DND-41 (cell line): ENCODE results near the gene RNF41.

Experiments used
- ATAC-seq: fragments of 200-7000 bp; cut with Tn5 transposase; 3 replicates; pipeline ENCODE4 v1.9.1; 2021; ENCODE audit warnings: low read depth; ENCODE audit not compliant: insufficient read depth
- DNase-seq: peaks from one replicate; pipeline ENCODE4 v3.0.0-alpha.2; 2020
- H2AFZ ChIP-seq: 2 replicates; pipeline ENCODE4 v1.6.0; 2012; ENCODE audit warnings: low read depth, low read length
- H3K27ac ChIP-seq: 2 replicates; pipeline ENCODE4 v1.5.1; 2012; ENCODE audit warnings: low read length, inconsistent platforms
- H3K27me3 ChIP-seq: fragments of 200-600 bp; sonication (generic); 2 replicates; pipeline ENCODE4 v1.6.0; 2012; ENCODE audit warnings: low read length, mild to moderate bottlenecking, inconsistent platforms; ENCODE audit not compliant: insufficient read depth, poor library complexity
- H3K36me3 ChIP-seq: 2 replicates; pipeline ENCODE4 v1.5.1; 2012; ENCODE audit warnings: low read length, inconsistent platforms; ENCODE audit not compliant: insufficient read depth
- H3K4me1 ChIP-seq: 2 replicates; pipeline ENCODE4 v1.5.1; 2012; ENCODE audit warnings: mild to moderate bottlenecking, low read length; ENCODE audit not compliant: insufficient read depth
- H3K4me2 ChIP-seq: 2 replicates; pipeline ENCODE4 v1.6.0; 2012; ENCODE audit warnings: mild to moderate bottlenecking, moderate library complexity, low read length, inconsistent platforms; ENCODE audit not compliant: insufficient read depth
- H3K4me3 ChIP-seq, 2 experiments: fragments of 200-600 bp in 1 of 2; shearing (Covaris generic) in 1 of 2; 2 replicates each; pipeline ENCODE4 v1.5.1; 2012 to 2016; ENCODE audit warnings: inconsistent platforms in 2 of 2, low read length in 2 of 2, mild to moderate bottlenecking in 2 of 2, low read depth in 1 of 2, moderate library complexity in 1 of 2
- H3K79me2 ChIP-seq: 2 replicates; pipeline ENCODE4 v1.6.0; 2012; ENCODE audit warnings: low read length, inconsistent platforms; ENCODE audit not compliant: insufficient read depth
- H3K9ac ChIP-seq: 2 replicates; pipeline ENCODE4 v1.6.0; 2012; ENCODE audit warnings: low read depth, mild to moderate bottlenecking, inconsistent platforms, low read length, moderate library complexity
- H3K9me3 ChIP-seq: 2 replicates; pipeline ENCODE4 v1.5.1; 2012; ENCODE audit warnings: low read length, moderate library complexity, mild to moderate bottlenecking, inconsistent platforms; ENCODE audit not compliant: insufficient read depth, severe bottlenecking
- H4K20me1 ChIP-seq: 2 replicates; pipeline ENCODE4 v1.6.0; 2012; ENCODE audit warnings: low read length; ENCODE audit not compliant: insufficient read depth
- EZH2 ChIP-seq: IDR thresholded peaks from 3 replicates; pipeline ENCODE4 v1.6.1; 2012; ENCODE audit warnings: borderline replicate concordance, low read depth, mild to moderate bottlenecking, moderate library complexity, low read length, inconsistent platforms; ENCODE audit not compliant: severe bottlenecking
- TF ChIP-seq, protein P1 (sequence below): IDR thresholded peaks from 2 replicates; pipeline ENCODE4 v1.5.1; 2012; ENCODE audit warnings: borderline replicate concordance, low read length, moderate library complexity, mild to moderate bottlenecking; ENCODE audit not compliant: poor library complexity, severe bottlenecking; ENCODE audit errors: extremely low read depth

RNF41 gene

DNA sequence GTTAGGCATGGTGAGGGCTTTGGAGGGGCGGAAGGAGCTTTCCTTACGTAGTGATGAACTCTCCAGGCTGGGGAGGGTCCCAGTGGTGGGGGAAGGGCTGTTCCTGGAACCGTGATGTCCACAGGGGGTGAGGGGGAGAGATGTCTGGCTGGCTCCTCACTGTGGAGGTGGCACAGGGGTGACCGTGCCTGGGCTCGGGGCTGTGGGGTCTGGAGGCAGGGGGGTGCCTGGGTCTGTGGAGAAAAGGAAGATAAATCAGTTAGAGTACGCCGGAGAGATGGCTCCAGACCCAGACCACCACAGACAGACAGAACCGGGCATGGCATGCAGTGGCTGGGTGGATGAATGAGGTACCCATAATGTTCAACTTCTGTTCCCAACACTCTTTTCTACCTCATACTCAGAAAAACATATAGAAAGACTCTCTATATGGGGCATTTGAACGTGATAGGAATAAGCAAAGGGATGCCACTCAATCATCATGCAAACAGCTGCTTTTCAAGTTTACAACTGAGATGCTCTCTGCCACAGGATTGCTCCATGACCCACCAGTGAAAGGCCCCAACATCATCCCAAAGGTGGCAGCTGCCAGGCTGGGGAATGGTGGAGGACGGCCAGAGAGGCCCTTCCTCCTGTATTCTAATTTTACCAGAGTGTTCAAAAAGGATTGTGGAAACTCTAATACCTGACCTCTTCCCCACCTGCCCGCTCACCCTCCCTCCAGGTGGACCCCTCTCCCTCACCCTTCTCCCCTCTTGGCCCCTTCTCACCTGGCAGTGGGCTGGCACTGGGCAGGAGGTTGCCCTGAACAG, 58.0 kb downstream of the RNF41 start:
- H2AFZ ChIP-seq, result no peak overlapping the region
- peaks cover 13% of the 10 kb centered on the region for H4K20me1 ChIP-seq
- H3K36me3 ChIP-seq, result peaks cover 91% of the 10 kb centered on the region
- peaks cover 36% of the 10 kb centered on the region for H3K4me1 ChIP-seq
- no peak for ATAC-seq
- H3K9me3 ChIP-seq, result no peaks in the 10 kb centered on the region
- TF ChIP-seq EZH2, result no peak
- TF ChIP-seq, protein P1, sequence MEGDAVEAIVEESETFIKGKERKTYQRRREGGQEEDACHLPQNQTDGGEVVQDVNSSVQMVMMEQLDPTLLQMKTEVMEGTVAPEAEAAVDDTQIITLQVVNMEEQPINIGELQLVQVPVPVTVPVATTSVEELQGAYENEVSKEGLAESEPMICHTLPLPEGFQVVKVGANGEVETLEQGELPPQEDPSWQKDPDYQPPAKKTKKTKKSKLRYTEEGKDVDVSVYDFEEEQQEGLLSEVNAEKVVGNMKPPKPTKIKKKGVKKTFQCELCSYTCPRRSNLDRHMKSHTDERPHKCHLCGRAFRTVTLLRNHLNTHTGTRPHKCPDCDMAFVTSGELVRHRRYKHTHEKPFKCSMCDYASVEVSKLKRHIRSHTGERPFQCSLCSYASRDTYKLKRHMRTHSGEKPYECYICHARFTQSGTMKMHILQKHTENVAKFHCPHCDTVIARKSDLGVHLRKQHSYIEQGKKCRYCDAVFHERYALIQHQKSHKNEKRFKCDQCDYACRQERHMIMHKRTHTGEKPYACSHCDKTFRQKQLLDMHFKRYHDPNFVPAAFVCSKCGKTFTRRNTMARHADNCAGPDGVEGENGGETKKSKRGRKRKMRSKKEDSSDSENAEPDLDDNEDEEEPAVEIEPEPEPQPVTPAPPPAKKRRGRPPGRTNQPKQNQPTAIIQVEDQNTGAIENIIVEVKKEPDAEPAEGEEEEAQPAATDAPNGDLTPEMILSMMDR, result no peak
- peaks cover 38% of the 10 kb centered on the region for H3K79me2 ChIP-seq
- H3K27ac ChIP-seq, result no peak overlapping the region
- H3K27me3 ChIP-seq, result no peaks in the 10 kb centered on the region
- H3K4me2 ChIP-seq, result no peak overlapping the region
- no peak overlapping the region for H3K9ac ChIP-seq
- no peak overlapping the region for H3K4me3 ChIP-seq
- no peak for DNase-seq

DNA sequence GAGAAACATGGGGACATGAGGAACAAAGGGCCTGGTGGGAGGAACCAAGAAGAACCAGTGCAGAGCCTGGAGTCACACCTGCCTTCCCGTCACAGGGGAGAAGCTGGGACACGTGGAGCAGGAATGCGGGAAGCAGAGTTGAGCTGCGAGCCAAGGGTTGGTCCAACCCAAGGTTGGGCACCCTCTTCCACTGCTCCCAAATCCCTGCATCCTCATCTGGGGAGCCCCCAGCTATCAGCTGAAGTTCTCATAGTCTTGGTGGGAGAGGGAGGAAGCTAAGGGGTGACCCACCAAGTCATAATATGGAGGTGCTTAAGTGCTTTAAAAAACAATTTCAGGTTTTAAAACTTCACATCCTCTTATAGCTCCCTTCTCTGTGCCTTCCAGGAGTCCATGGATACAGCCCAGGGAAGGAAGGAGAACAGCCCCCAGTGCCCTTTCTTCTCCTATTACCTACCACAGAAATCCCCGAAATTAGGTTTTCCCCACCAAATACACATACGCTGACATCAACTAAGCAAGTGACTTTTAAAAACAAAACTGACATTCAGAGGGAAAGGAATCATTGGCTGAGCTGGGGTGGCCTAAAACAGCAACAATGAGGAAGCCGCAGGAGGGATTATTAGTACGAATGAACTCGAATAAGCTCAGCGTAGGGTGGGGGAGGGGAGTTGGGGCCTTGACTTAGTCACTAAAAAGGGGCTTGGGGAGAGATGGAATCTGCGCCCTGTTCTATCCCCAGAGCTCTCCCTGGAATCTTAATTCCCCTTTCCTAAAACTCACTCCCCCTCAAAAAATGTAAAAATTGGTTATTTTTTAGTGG, 59.0 kb downstream of the RNF41 start:
- Histone ChIP-seq H3K36me3 (peaks cover 80% of the 10 kb centered on the region), H3K9me3 (no peaks in the 10 kb centered on the region), H3K79me2 (peaks cover 45% of the 10 kb centered on the region), H4K20me1 (peaks cover 13% of the 10 kb centered on the region), H2AFZ (no peak overlapping the region), H3K27me3 (no peaks in the 10 kb centered on the region), H3K4me2 (no peak overlapping the region), H3K4me1 (peaks cover 37% of the 10 kb centered on the region), H3K9ac (no peak overlapping the region), H3K27ac (no peak overlapping the region), H3K4me3 (no peak overlapping the region)
- DNase-seq (no peak), ATAC-seq (no peak)
- no peak for TF ChIP-seq EZH2

DNA sequence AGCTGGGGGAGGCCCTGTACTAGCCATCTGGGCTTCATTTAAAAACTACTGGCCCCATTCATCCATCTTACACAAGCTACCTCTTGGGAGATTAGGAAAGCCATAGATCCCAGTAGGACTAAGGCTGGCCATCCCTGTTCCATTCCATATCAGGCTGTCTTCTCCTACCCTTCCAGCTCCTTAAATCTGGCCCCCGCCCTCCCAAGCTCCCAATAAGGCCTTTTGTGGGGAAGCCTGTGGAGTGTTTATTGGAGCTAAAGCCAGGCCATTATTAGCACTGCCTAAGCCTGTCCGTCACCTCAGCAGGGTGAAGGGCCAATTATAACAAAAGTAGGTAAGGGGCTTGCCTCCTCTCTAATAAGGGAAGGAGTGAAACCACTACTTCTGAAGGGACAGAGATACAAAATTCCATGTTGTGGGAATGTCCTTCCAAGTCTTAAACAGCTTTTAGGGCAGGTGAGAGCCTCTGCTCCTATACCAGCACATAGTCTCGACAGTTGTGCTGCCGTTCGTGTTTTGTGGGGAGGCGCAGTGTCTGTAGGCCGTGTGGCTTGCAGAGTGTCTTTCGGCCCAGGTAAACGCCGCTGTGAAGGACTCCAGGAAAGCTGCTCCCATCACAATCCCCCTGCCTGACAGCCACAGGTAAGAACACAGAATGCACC, 59.9 kb downstream of the RNF41 start:
- peaks cover 13% of the 10 kb centered on the region for H4K20me1 ChIP-seq
- H3K27ac ChIP-seq, result no peak overlapping the region; the same call in 1 of the 2 replicates
- no peak overlapping the region for H2AFZ ChIP-seq
- peak overlapping the region; percentile 89; the same call in 1 of the 2 replicates for H3K9ac ChIP-seq
- no peaks in the 10 kb centered on the region for H3K27me3 ChIP-seq
- ATAC-seq (no peak), DNase-seq (no peak)
- no peaks in the 10 kb centered on the region for H3K9me3 ChIP-seq
- peak overlapping the region; percentile 78; the same call in 1 of the 2 replicates for H3K4me2 ChIP-seq
- peaks cover 46% of the 10 kb centered on the region for H3K4me1 ChIP-seq
- H3K36me3 ChIP-seq, result peaks cover 72% of the 10 kb centered on the region
- TF ChIP-seq EZH2, result no peak
- TF ChIP-seq, protein P1, result no peak
- H3K79me2 ChIP-seq, result peaks cover 54% of the 10 kb centered on the region
- H3K4me3 ChIP-seq, result 0 out of 4 replicates have a peak overlapping the region, but pooled peaks of 1 of the 2 experiments have one; percentile 69
